SJCRH30 (cell line): ENCODE data around the gene DAW1. TPM values are rescaled to one million over a fixed set of nuclear protein-coding genes. Genes with fewer than 3 reads are reported as not detected.
"Not testable (repeated sequence)": the region's sequence is repeated elsewhere in the genome, so short reads cannot be mapped to it uniquely, and the experiment has no call there.

Experiments
- DNase-seq, 2 experiments: peaks; one replicate each; pipeline ENCODE4 v3.0.0-alpha.2; 2015 to 2020
- H3K27ac ChIP-seq: fragments of 250-450 bp; sonication (Bioruptor Pico); 2 replicates; pipeline ENCODE4 v1.5.1; 2020; ENCODE audit warnings: mild to moderate bottlenecking, moderate library complexity
- H3K27me3 ChIP-seq: fragments of 250-450 bp; sonication (Bioruptor Pico); 2 replicates; pipeline ENCODE4 v1.5.1; 2020; ENCODE audit warnings: mild to moderate bottlenecking, moderate library complexity
- H3K36me3 ChIP-seq: fragments of 250-450 bp; sonication (Bioruptor Pico); 2 replicates; pipeline ENCODE4 v1.5.1; 2020; ENCODE audit warnings: mild to moderate bottlenecking, moderate library complexity
- H3K4me1 ChIP-seq: fragments of 250-450 bp; sonication (Bioruptor Pico); 2 replicates; pipeline ENCODE4 v1.5.1; 2020; ENCODE audit warnings: mild to moderate bottlenecking, moderate library complexity
- H3K4me3 ChIP-seq: fragments of 250-450 bp; sonication (Bioruptor Pico); 2 replicates; pipeline ENCODE4 v1.5.1; 2020; ENCODE audit warnings: mild to moderate bottlenecking, moderate library complexity
- H3K9me3 ChIP-seq: fragments of 250-450 bp; sonication (Bioruptor Pico); replicated peaks from 2 replicates; pipeline ENCODE4 v1.5.1; 2020; ENCODE audit warnings: mild to moderate bottlenecking, moderate library complexity
- total RNA-seq: library from RNA; depleted of rRNA; stranded (reverse); fragments of >200 nt; shearing (Covaris generic); gene quantifications from 2 replicates; pipeline ENCODE4 v1.2.3, GENCODE V29; 2014; rRNA removed

Gene DAW1
- total RNA-seq, 1 experiment from 2014 or later: 0.08 TPM

DNA sequence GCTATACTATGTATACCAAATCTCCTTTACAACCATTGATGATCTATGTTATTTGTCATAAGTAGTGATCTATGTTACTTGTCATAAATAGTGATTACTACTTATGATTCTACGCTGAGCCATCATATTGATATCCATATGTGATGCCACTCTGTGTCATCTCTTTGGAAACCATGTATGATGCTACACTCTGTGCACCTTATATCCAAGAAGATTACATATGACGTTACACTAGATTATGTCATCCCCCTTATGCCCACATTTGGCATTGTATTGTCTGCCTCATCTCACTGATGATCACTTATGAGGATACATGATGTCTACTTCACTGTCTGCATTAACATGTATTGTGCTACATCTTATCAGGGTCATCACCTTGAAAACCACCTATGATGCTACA, 42.9 kb downstream of the DAW1 start:
- Histone ChIP-seq H3K27me3 (no peaks in the 10 kb centered on the region), H3K4me1 (no peaks in the 10 kb centered on the region), H3K9me3 (no peaks in the 10 kb centered on the region), H3K36me3 (no peaks in the 10 kb centered on the region), H3K4me3 (no peak overlapping the region), H3K27ac (no peak overlapping the region)
- DNase-seq: no peak

DNA sequence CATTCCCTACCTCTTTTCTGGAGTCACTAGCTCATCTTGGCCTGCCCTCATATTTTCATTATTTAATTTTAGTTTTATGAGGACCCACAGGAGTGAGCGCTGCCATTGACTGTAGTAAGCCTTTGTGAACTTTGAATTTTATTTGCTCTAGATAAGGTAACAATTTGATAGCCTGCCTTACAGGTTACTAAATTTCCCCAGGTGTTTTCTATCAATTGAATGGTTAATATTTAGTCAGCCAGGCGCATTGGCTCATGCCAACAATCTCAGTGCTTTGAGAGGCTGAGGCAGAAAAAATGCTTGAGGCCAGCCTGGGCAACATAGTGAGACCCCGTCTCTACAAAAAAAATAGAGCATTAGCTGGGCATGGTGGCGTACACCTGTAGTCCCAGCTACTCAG, 50.2 kb downstream of the DAW1 start:
- no peak for DNase-seq
- H3K36me3 ChIP-seq: no peaks in the 10 kb centered on the region
- no peaks in the 10 kb centered on the region for H3K4me1 ChIP-seq
- no peaks in the 10 kb centered on the region for H3K9me3 ChIP-seq
- H3K4me3 ChIP-seq: no peak overlapping the region
- H3K27me3 ChIP-seq: 0 out of 2 replicates have a peak, but pooled peaks cover 10% of the 10 kb centered on the region
- H3K27ac ChIP-seq: no peak overlapping the region

DNA sequence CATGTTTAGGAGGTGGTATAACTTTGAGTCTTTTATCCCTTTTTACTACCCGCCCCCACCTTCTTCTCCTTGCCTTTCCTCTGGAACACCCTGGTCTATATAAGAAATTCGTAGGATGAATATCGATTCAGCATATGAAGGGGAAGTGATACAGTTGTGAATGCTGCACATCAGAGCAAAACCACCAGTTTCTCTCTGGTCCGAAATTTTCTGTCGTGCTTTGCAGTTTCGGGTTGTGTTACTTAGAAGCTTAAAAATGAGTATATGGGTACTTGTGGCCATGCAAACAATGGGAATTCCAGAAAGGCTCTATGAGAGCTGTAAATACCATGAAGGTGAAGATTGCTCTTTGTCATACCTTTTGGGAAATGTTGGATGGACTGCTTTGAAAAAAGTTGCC, 60.6 kb downstream of the DAW1 start:
- no peak for DNase-seq
- H3K4me1 ChIP-seq: no peaks in the 10 kb centered on the region
- no peaks in the 10 kb centered on the region for H3K9me3 ChIP-seq
- H3K36me3 ChIP-seq: no peaks in the 10 kb centered on the region
- no peaks in the 10 kb centered on the region; the same call in 1 of the 2 replicates for H3K27me3 ChIP-seq
- no peak overlapping the region for H3K4me3 ChIP-seq
- H3K27ac ChIP-seq: no peak overlapping the region

DNA sequence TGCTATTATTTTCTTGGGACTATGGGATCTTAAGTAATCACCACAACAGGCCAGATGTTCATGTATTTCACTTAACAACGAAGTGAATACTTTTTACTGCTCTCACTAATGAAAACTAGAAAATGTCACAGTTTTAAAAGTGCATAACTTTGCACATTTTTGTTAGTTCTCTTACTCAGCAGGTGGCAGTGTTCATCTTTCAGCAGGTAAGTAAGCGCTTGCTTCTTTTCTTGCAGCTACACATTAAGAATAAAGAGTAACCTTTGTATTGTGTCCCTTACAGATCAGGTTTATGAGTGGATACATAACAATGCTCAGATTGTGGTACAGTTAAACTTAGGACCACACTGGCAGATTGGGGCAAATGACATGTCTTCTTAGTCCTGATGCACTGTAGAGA, 61.0 kb downstream of the DAW1 start:
- Histone ChIP-seq H3K36me3 (no peaks in the 10 kb centered on the region), H3K4me3 (no peak overlapping the region), H3K9me3 (no peaks in the 10 kb centered on the region), H3K27me3 (no peaks in the 10 kb centered on the region; the same call in 1 of the 2 replicates), H3K4me1 (no peaks in the 10 kb centered on the region), H3K27ac (no peak overlapping the region)
- no peak for DNase-seq

DNA sequence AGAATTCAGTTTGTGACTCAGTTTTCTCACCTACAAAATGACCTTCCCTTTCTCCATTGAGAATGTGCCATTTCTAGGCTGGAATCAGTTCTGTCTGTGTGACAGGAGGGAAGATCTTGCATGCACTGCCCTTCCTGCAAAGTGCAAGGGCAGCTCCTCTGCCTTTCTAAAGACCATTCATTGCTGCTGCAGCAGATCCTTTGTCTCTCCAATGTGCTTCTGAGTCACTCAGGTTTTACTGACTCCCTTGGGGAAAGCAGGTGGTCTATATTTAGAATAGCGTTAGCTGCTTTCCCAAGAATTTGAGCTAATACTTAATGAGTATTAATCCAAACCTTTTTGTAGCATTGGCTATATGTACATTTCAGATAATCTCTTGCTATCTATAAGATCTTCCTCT, 62.5 kb downstream of the DAW1 start:
- DNase-seq: no peak
- Histone ChIP-seq H3K36me3 (no peaks in the 10 kb centered on the region), H3K4me3 (no peak overlapping the region), H3K4me1 (no peaks in the 10 kb centered on the region), H3K27me3 (no peaks in the 10 kb centered on the region; the same call in 1 of the 2 replicates), H3K9me3 (no peaks in the 10 kb centered on the region), H3K27ac (no peak overlapping the region)

DNA sequence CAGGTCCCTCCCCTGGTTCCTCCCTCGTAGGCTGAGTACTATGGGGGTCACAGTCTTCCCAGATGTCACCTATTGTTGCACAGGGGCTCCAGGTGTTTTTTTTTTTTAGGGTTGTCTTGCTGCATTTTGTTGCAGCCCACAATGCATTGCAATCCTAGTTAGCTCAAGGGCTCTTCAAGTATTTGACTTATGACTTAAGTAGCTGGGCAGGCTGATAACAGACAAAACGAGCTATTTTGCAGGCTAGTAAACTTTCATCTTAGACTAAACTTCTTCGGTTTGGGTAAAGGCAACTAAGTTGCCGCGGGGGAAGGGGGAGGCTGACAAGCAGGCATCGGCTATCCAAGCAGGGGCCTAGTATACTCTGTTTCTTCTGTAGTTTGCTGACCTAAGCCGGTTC, 64.8 kb downstream of the DAW1 start:
- not testable (repeated sequence) for H3K4me1 ChIP-seq, H3K9me3 ChIP-seq, H3K4me3 ChIP-seq, H3K27ac ChIP-seq, H3K36me3 ChIP-seq, H3K27me3 ChIP-seq, DNase-seq

DNA sequence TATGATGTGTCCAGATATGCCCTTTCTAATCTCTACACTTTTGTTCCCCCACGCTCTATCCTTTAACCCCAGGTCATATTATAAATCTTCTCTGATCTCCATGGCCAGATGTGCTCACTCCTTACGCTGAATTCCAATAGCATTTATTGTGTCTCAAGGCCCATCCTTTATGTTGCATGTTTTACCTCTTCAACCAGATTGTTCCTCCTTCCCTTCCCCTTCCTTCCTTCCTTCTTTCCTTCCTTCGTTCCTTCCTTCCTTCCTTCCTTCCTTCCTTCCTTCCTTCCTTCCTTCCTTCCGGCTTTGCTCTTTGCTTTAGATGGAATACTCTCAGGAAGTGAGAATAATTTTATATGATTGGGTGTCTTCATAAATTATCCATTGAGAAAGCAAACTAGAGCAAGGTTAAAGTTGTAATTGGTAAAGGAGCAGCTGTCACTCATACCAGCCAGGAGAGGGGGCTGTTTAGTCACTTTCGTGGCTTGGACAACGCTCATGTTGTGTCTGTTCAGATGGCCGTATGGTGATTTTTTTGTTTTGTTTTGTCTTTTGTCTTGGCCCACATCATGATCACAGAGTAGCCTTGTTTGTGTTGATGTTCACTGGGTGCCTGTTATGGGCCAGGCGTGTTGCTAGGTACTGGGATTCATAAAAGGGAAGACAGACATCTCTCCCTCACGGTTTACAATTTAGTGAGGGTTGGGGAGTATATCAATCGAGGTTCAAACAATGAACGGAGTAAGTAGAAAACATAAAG, 68.0 kb downstream of the DAW1 start:
- H3K36me3 ChIP-seq: no peaks in the 10 kb centered on the region
- H3K27me3 ChIP-seq: no peaks in the 10 kb centered on the region
- no peaks in the 10 kb centered on the region for H3K9me3 ChIP-seq
- DNase-seq: peak; percentile 38 to 79
- H3K27ac ChIP-seq: no peak overlapping the region
- no peaks in the 10 kb centered on the region for H3K4me1 ChIP-seq
- no peak overlapping the region for H3K4me3 ChIP-seq

DNA sequence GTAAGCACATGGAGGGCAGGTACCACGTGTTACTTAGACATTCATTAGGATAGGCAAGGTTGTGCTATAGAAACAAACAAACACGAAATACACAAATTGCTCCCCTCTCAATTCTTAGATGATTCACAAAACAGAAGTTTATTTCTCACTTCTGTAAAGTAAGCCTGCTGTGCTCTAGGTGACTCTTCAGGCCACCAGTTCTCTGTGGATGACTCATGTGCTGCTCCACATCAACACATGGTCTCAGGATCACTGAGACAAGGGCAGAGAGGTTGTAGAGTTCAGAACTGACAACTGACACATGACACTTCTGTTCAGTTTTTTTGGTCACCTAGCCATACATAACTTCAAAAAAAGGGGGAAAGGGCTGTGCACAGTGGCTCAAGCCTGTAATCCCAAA, 70.6 kb downstream of the DAW1 start:
- Histone ChIP-seq H3K4me3 (no peak overlapping the region), H3K4me1 (no peaks in the 10 kb centered on the region), H3K27me3 (no peaks in the 10 kb centered on the region), H3K9me3 (no peaks in the 10 kb centered on the region), H3K36me3 (no peaks in the 10 kb centered on the region), H3K27ac (no peak overlapping the region)
- DNase-seq: no peak

DNA sequence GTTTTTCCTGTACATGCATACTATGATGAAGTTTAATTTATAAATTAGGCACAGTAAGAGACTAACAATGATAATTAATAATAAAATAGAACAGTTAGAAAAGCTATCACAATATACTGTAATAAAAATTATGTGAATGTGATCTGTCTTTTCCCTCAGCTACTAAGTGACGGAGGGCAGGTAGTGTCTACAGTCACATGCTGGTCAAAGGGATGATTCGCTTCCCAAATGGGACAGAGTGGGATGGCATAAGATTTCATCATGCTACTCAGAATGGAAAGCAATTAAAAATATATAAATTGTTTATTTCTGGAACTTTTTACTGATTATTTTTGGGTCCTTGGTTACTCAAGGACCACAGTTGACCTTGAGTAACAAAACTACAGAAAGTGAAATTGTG, 71.5 kb downstream of the DAW1 start:
- no peak overlapping the region for H3K27ac ChIP-seq
- H3K4me3 ChIP-seq: no peak overlapping the region
- DNase-seq: no peak
- no peaks in the 10 kb centered on the region for H3K36me3 ChIP-seq
- no peaks in the 10 kb centered on the region for H3K27me3 ChIP-seq
- H3K9me3 ChIP-seq: no peaks in the 10 kb centered on the region
- no peaks in the 10 kb centered on the region for H3K4me1 ChIP-seq

DNA sequence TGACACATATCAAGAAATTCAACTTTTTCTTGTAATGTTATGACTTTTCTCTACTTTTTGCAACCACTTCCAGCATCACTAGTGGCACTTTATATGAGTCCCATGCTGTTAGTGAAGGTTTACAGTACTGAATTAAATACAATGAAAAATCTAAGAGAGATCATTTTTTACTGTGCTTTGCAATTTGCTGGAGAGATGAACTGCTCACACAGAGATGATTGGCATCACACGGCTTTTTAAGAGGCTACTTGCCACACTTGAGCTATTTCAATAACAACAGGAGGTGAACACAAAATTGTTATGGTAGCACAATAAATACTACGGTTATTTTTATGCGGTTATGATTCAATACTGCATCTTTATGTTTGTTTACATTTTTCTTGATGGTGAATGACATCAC, 88.9 kb downstream of the DAW1 start:
- H3K27ac ChIP-seq: no peak overlapping the region
- no peaks in the 10 kb centered on the region for H3K27me3 ChIP-seq
- DNase-seq: no peak
- H3K36me3 ChIP-seq: no peaks in the 10 kb centered on the region
- H3K4me1 ChIP-seq: no peaks in the 10 kb centered on the region
- H3K9me3 ChIP-seq: no peaks in the 10 kb centered on the region
- no peak overlapping the region for H3K4me3 ChIP-seq

DNA sequence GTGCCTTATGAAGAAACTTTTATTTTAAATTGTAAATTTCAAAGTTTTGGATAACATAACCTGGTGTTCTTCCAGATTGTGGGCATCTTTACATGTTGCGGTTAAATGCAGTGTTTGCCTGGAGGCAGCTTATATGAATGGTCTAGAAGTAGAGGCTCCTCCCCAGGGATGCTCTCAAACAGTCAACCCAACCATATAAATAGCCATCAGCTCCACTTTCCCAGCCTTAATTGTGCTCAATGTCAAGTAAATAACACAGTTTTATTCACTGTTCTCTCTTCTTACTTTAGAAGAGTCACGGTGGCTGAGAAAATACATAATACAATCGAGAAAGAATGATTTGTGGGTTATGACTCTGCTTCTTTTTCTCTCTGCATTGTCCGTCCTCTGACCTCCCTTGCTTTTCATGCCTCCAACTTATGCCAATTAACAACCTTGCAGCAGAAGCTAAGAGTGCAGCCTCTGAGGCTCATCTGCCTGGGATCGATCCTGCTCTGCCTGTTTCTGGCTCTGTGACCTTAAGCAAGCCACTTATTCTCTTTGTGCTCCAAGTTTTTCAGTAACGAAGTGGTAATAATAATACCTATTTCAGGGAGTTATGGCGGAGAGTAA, 100.3 kb downstream of the DAW1 start:
- DNase-seq: no peak
- H3K27me3 ChIP-seq: no peaks in the 10 kb centered on the region
- no peaks in the 10 kb centered on the region for H3K9me3 ChIP-seq
- no peaks in the 10 kb centered on the region for H3K4me1 ChIP-seq
- no peak overlapping the region for H3K4me3 ChIP-seq
- H3K36me3 ChIP-seq: no peaks in the 10 kb centered on the region
- no peak overlapping the region for H3K27ac ChIP-seq

DNA sequence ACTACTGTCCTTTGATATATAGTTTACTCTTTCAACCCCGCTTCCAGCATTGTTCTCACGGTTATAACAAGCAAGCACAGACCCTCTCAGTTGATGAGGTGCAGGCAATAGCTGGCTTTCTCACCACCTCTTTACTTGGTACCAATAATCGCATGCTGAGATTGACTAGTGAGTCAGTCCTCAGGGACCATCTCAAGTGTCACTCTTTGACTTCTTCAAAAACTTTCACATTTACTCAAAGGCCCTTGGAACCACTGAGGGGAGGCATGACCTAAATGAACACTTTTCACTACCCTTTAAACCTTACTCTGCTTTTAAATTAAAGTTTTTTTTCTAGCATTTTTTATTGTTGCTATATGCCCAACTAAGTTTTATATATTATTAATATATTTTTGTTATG, 101.8 kb downstream of the DAW1 start:
- H3K4me1 ChIP-seq: no peaks in the 10 kb centered on the region
- no peak for DNase-seq
- no peaks in the 10 kb centered on the region for H3K27me3 ChIP-seq
- no peaks in the 10 kb centered on the region for H3K9me3 ChIP-seq
- no peak overlapping the region for H3K27ac ChIP-seq
- H3K4me3 ChIP-seq: no peak overlapping the region
- no peaks in the 10 kb centered on the region for H3K36me3 ChIP-seq

Other genes with a start within 250 kb of the DAW1 start
- gene SCYGR5, start 204.8 kb upstream of the DAW1 start, total RNA-seq: not detected in 2 replicates
- gene SLC19A3, start 153.6 kb upstream of the DAW1 start, total RNA-seq: not detected in 2 replicates
- not detected in 2 replicates for gene SCYGR6, start 146.9 kb upstream of the DAW1 start, total RNA-seq
- not detected in 2 replicates for gene SCYGR7, start 143.3 kb upstream of the DAW1 start, total RNA-seq
- not detected in 2 replicates for gene SCYGR8, start 125.7 kb upstream of the DAW1 start, total RNA-seq
- 4.2 and 4.3 TPM in 2 replicates for gene CCL20, start 57.8 kb upstream of the DAW1 start, total RNA-seq